ENCODE data around the gene GSTM1. TPM values are rescaled to one million over a fixed set of nuclear protein-coding genes. Genes with fewer than 3 reads are reported as not detected.
A peak's percentile ranks its signal among the peaks of the same experiment; 100 is the strongest.
"Not testable (repeated sequence)": the region's sequence is repeated elsewhere in the genome, so short reads cannot be mapped to it uniquely, and the experiment has no call there.

GSTM1 gene
- total RNA-seq, 1 donor from 2014 or later = 37.3 TPM

GRCh38 chr1:109689844-109690405 is 2.3 kb downstream of the GSTM1 start:
- Mint-ChIP-seq H3K36me3 (no peaks in the 10 kb centered on the region), H3K4me3 (peak overlapping the region; percentile 30), H3K4me1 (ENCODE audit: unreplicated experiment) (no peaks in the 10 kb centered on the region), H3K9me3 (no peaks in the 10 kb centered on the region), H3K27me3 (no peaks in the 10 kb centered on the region), H3K27ac (peak overlapping the region; percentile 22)
- DNase-seq (ENCODE audit: extremely low spot score, unreplicated experiment) = no peak
- no peak for TF ChIP-seq CTCF (conservative IDR thresholded peaks at IDR 0.05)

GRCh38 chr1:109691759-109692158 is 4.1 kb downstream of the GSTM1 start:
- no peak overlapping the region for H3K4me3 Mint-ChIP-seq
- no peaks in the 10 kb centered on the region for H3K27me3 Mint-ChIP-seq
- no peaks in the 10 kb centered on the region for H3K4me1 Mint-ChIP-seq (ENCODE audit: unreplicated experiment)
- DNase-seq (ENCODE audit: extremely low spot score, unreplicated experiment) = no peak
- H3K36me3 Mint-ChIP-seq = no peaks in the 10 kb centered on the region
- H3K27ac Mint-ChIP-seq = no peak overlapping the region
- TF ChIP-seq CTCF (conservative IDR thresholded peaks at IDR 0.05) = no peak
- H3K9me3 Mint-ChIP-seq = no peaks in the 10 kb centered on the region

GRCh38 chr1:109694400-109694799 is 6.8 kb downstream of the GSTM1 start:
- H3K27ac Mint-ChIP-seq; H3K4me3 Mint-ChIP-seq; H3K36me3 Mint-ChIP-seq; DNase-seq (ENCODE audit: extremely low spot score, unreplicated experiment); H3K9me3 Mint-ChIP-seq; H3K27me3 Mint-ChIP-seq; H3K4me1 Mint-ChIP-seq (ENCODE audit: unreplicated experiment): not testable (repeated sequence)

- H3K27ac Mint-ChIP-seq; H3K27me3 Mint-ChIP-seq; DNase-seq (ENCODE audit: extremely low spot score, unreplicated experiment); H3K9me3 Mint-ChIP-seq; H3K4me1 Mint-ChIP-seq (ENCODE audit: unreplicated experiment); H3K4me3 Mint-ChIP-seq; H3K36me3 Mint-ChIP-seq: not testable (repeated sequence)
These were observed 7.5 kb downstream of the GSTM1 start for GRCh38 chr1:109695138-109695537.

GRCh38 chr1:109697066-109697465 is 9.4 kb downstream of the GSTM1 start:
- TF ChIP-seq CTCF (conservative IDR thresholded peaks at IDR 0.05) = no peak
- Mint-ChIP-seq H3K4me1 (ENCODE audit: unreplicated experiment) (no peaks in the 10 kb centered on the region), H3K36me3 (no peaks in the 10 kb centered on the region), H3K9me3 (no peaks in the 10 kb centered on the region), H3K4me3 (no peak overlapping the region), H3K27ac (no peak overlapping the region), H3K27me3 (no peaks in the 10 kb centered on the region)
- DNase-seq (ENCODE audit: extremely low spot score, unreplicated experiment) = no peak

GRCh38 chr1:109697861-109698260 is 10.2 kb downstream of the GSTM1 start:
- H3K27ac Mint-ChIP-seq; H3K4me1 Mint-ChIP-seq (ENCODE audit: unreplicated experiment); DNase-seq (ENCODE audit: extremely low spot score, unreplicated experiment); H3K36me3 Mint-ChIP-seq; H3K9me3 Mint-ChIP-seq; H3K4me3 Mint-ChIP-seq; H3K27me3 Mint-ChIP-seq: not testable (repeated sequence)

- H3K9me3 Mint-ChIP-seq = peaks cover 20% of the 10 kb centered on the region
- not testable (repeated sequence) for H3K4me3 Mint-ChIP-seq; H3K36me3 Mint-ChIP-seq; H3K4me1 Mint-ChIP-seq (ENCODE audit: unreplicated experiment); DNase-seq (ENCODE audit: extremely low spot score, unreplicated experiment); H3K27ac Mint-ChIP-seq; H3K27me3 Mint-ChIP-seq
These were observed 15.3 kb downstream of the GSTM1 start for GRCh38 chr1:109702940-109703339.

GRCh38 chr1:109704173-109704572 is 16.6 kb downstream of the GSTM1 start:
- Mint-ChIP-seq H3K27me3 (peaks cover 3% of the 10 kb centered on the region), H3K27ac (no peak overlapping the region), H3K9me3 (peaks cover 29% of the 10 kb centered on the region), H3K36me3 (peaks cover 13% of the 10 kb centered on the region), H3K4me1 (ENCODE audit: unreplicated experiment) (no peaks in the 10 kb centered on the region), H3K4me3 (no peak overlapping the region)
- TF ChIP-seq CTCF (conservative IDR thresholded peaks at IDR 0.05) = no peak
- no peak for DNase-seq (ENCODE audit: extremely low spot score, unreplicated experiment)
